K562 (cell line): ENCODE data around the gene ASPG. TPM values are rescaled to one million over a fixed set of nuclear protein-coding genes. Genes with fewer than 3 reads are reported as not detected.

Experiments used
- ATAC-seq: fragments of 200-7000 bp; cut with Tn5 transposase; 3 replicates; pipeline ENCODE4 v1.9.1; 2020; ENCODE audit warnings: moderate library complexity
- BruUV-seq: library from RNA; stranded (reverse); fragments of 400-500 nt; replicated peaks from 2 replicates; lab custom pipeline; 2021; lab: Mats Ljungman, UMichigan
- CTCF ChIA-PET: fragments of 300-600 bp; formaldehyde crosslinking; extraction: SDS; loops from one replicate; lab custom pipeline; 2021; ENCODE audit warnings: low intra/inter-chr PET ratio; lab: Yijun Ruan, JAX
- POLR2A ChIA-PET: fragments of 300-600, 350-650 bp; sonication (Branson Sonifier 250); formaldehyde crosslinking; extraction: SDS; loops from one replicate; lab custom pipeline; 2021; ENCODE audit warnings: antibody characterized with exemption, inconsistent platforms; lab: Yijun Ruan, JAX
- DNase-seq, 4 experiments: peaks; one replicate each; pipeline versions ENCODE4 v3.0.0 to v3.0.0-alpha.2; 2011 to 2018; ENCODE audit warnings: low spot score in 3 of 4, mixed read lengths in 3 of 4; ENCODE audit errors: extremely low read depth in 1 of 4
- FAIRE-seq: peaks from 2 replicates; lab custom pipeline; 2011; peaks lifted over from hg19 to GRCh38; lab: Jason Lieb, UNC
- H2AFZ ChIP-seq: 2 replicates; pipeline ENCODE4 v1.6.0; 2011; ENCODE audit warnings: low read depth, low read length, control low read depth, inconsistent platforms
- H3K27ac ChIP-seq: fragments of 200-600 bp; 3 replicates; pipeline ENCODE4 v1.8.0; 2011; ENCODE audit warnings: low read depth, mild to moderate bottlenecking, control low read depth, inconsistent platforms, low read length, moderate library complexity, mixed read lengths; ENCODE audit errors: extremely low read depth
- H3K27me3 ChIP-seq, 2 experiments: fragments of 300-600 bp in 1 of 2; 2 replicates in 1 of 2; 3 replicates in 1 of 2; pipeline versions ENCODE4 v1.6.0 to v1.8.0; 2011; ENCODE audit warnings: inconsistent platforms in 2 of 2, low read length in 2 of 2, mild to moderate bottlenecking in 1 of 2, mixed read lengths in 1 of 2, moderate library complexity in 1 of 2; ENCODE audit not compliant: control insufficient read depth in 2 of 2, insufficient read depth in 2 of 2
- H3K36me3 ChIP-seq: fragments of 300-600 bp; 3 replicates; pipeline ENCODE4 v1.8.0; 2011; ENCODE audit warnings: mild to moderate bottlenecking, low read length, inconsistent platforms; ENCODE audit not compliant: control insufficient read depth, insufficient read depth
- H3K4me1 ChIP-seq, 2 experiments: fragments of 200-600 bp in 1 of 2; replicated peaks in 1 of 2; 2 replicates in 1 of 2; 3 replicates in 1 of 2; pipeline versions ENCODE4 v1.5.1 to v1.8.0; 2011; ENCODE audit warnings: inconsistent platforms in 2 of 2, low read length in 2 of 2, mild to moderate bottlenecking in 1 of 2, mixed read lengths in 1 of 2, moderate library complexity in 1 of 2; ENCODE audit not compliant: control insufficient read depth in 2 of 2, insufficient read depth in 2 of 2
- H3K4me2 ChIP-seq: 2 replicates; pipeline ENCODE4 v1.6.1; 2011; ENCODE audit warnings: low read length, control low read depth, inconsistent platforms, mixed read lengths; ENCODE audit not compliant: insufficient read depth
- H3K4me3 ChIP-seq: fragments of 200-600 bp; sonication (generic), shearing (Covaris generic); 2 replicates; pipeline ENCODE4 v1.5.1; 2016; ENCODE audit warnings: control low read depth, inconsistent platforms
- H3K79me2 ChIP-seq: fragments of 200-600 bp; 3 replicates; pipeline ENCODE4 v1.8.0; 2011; ENCODE audit warnings: low read length, inconsistent platforms; ENCODE audit not compliant: control insufficient read depth, insufficient read depth
- H3K9ac ChIP-seq, 2 experiments: 2 replicates each; pipeline versions ENCODE4 v1.6.0 to v1.6.1; 2011; ENCODE audit warnings: low read depth in 2 of 2, low read length in 2 of 2, control low read depth in 1 of 2, inconsistent platforms in 1 of 2, mild to moderate bottlenecking in 1 of 2, mixed read lengths in 1 of 2; ENCODE audit not compliant: insufficient read depth in 1 of 2
- H3K9me1 ChIP-seq: one replicate; pipeline ENCODE4 v1.6.0; 2011; ENCODE audit warnings: inconsistent platforms, mild to moderate bottlenecking, low read length, moderate library complexity; ENCODE audit not compliant: control insufficient read depth, insufficient read depth
- H3K9me3 ChIP-seq: replicated peaks from 2 replicates; pipeline ENCODE4 v1.5.1; 2011; ENCODE audit warnings: low read depth, low read length, inconsistent platforms; ENCODE audit not compliant: control insufficient read depth, insufficient read depth
- H4K20me1 ChIP-seq: replicated peaks from 2 replicates; pipeline ENCODE4 v1.6.1; 2011; ENCODE audit warnings: low read length, inconsistent platforms, mixed read lengths; ENCODE audit not compliant: control insufficient read depth, insufficient read depth
- ARNT ChIP-seq, 2 experiments: fragments of 450-650 bp; IDR thresholded peaks; 2 replicates each; pipeline ENCODE4 v1.6.1; 2016; ENCODE audit warnings: mild to moderate bottlenecking in 1 of 2
- ATF1 ChIP-seq, 2 experiments: fragments of 450-650 bp in 1 of 2; IDR thresholded peaks; 2 replicates each; pipeline ENCODE4 v1.6.1; 2016; ENCODE audit warnings: missing compliant biosample characterization in 1 of 2, missing genetic modification characterization in 1 of 2
- C11orf30 ChIP-seq: fragments of 450-650 bp; IDR thresholded peaks from 2 replicates; pipeline ENCODE4 v1.6.1; 2016; ENCODE audit warnings: low read depth, mild to moderate bottlenecking
- HDAC2 ChIP-seq: fragments of 450-650 bp; IDR thresholded peaks from 2 replicates; pipeline ENCODE4 v1.6.1; 2016; ENCODE audit warnings: mild to moderate bottlenecking
- KDM5B ChIP-seq: fragments of 200-600 bp; sonication (generic); IDR thresholded peaks from 2 replicates; pipeline ENCODE4 v1.6.1; 2012; ENCODE audit warnings: low read depth, mild to moderate bottlenecking, moderate library complexity, low read length, control low read depth, inconsistent platforms; ENCODE audit not compliant: insufficient replicate concordance
- RAD21 ChIP-seq, 2 experiments: fragments of 250-450 bp in 1 of 2; fragments of 450-650 bp in 1 of 2; sonication (Bioruptor Pico) in 1 of 2; formaldehyde crosslinking in 1 of 2; IDR thresholded peaks in 1 of 2; conservative IDR thresholded peaks in 1 of 2; 2 replicates each; pipeline versions ENCODE4 v1.4.0 to v1.8.0; 2020 to 2022; ENCODE audit warnings: mild to moderate bottlenecking in 2 of 2, moderate library complexity in 1 of 2
- RBFOX2 ChIP-seq: fragments of 200-400 bp; formaldehyde crosslinking; IDR thresholded peaks from 2 replicates; pipeline ENCODE4 v1.6.1; 2017; ENCODE audit warnings: low read depth, mild to moderate bottlenecking, low read length, moderate library complexity
- RBM22 ChIP-seq: fragments of 200-400 bp; formaldehyde crosslinking; IDR thresholded peaks from 2 replicates; pipeline ENCODE4 v1.6.1; 2018; ENCODE audit warnings: low read length, low read depth; ENCODE audit not compliant: poor library complexity, severe bottlenecking
- SAFB ChIP-seq: fragments of 200-400 bp; formaldehyde crosslinking; IDR thresholded peaks from 2 replicates; pipeline ENCODE4 v1.6.1; 2017; ENCODE audit warnings: low read depth, low read length, borderline replicate concordance
- TCFL5 ChIP-seq: fragments of 250-450 bp; sonication (Bioruptor Pico); conservative IDR thresholded peaks from 2 replicates; pipeline ENCODE4 v1.6.1; 2021; ENCODE audit warnings: mild to moderate bottlenecking, moderate library complexity, matching md5 sums
- TOE1 ChIP-seq, 2 experiments: fragments of 450-650 bp in 1 of 2; sonication (generic) in 1 of 2; formaldehyde crosslinking in 1 of 2; IDR thresholded peaks; 2 replicates each; pipeline versions ENCODE4 v1.7.1 to v1.8.0; 2016 to 2022; ENCODE audit warnings: borderline replicate concordance in 2 of 2, mild to moderate bottlenecking in 2 of 2, antibody characterized with exemption in 1 of 2, inconsistent platforms in 1 of 2, low read depth in 1 of 2, missing genetic modification reagents in 1 of 2, moderate library complexity in 1 of 2
- XRCC5 ChIP-seq: fragments of 200-400 bp; formaldehyde crosslinking; IDR thresholded peaks from 2 replicates; pipeline ENCODE4 v1.6.1; 2017; ENCODE audit warnings: low read depth, mild to moderate bottlenecking, low read length
- ZSCAN32 ChIP-seq: fragments of 450-650 bp; formaldehyde crosslinking; IDR thresholded peaks from 2 replicates; pipeline ENCODE4 v1.4.0; 2020; ENCODE audit warnings: mild to moderate bottlenecking, moderate library complexity
- WGBS: fragments of 100-300 bp; shearing (Covaris generic); methylation state at CpG from one replicate; pipeline ENCODE4 v1.1.6; 2016; ENCODE audit warnings: low coverage, mixed read lengths; ENCODE audit not compliant: insufficient coverage; ENCODE audit errors: missing lambda C conversion rate; 5-methylcytosine and 5-hydroxymethylcytosine counted together
- in situ Hi-C: fragments of 300-500 bp; cut with MboI; formaldehyde crosslinking; loops from 4 replicates; pipeline ENCODE4 v1.15.0; 2018; ENCODE audit warnings: inconsistent platforms, mixed read lengths
- intact Hi-C: fragments of 100-400 bp; cut with micrococcal nuclease; formaldehyde crosslinking; loops from 2 replicates; pipeline ENCODE4 v1.14.2; 2022
- polyA plus RNA-seq, 8 experiments: library from polyadenylated mRNA; depleted of rRNA in 4 of 8; stranded (reverse) in 5 of 8; unstranded in 3 of 8; fragments of >200 nt; fragmentation: Nextera tagmentation in 2 of 8; fragmentation: Illumina TruSeq in 1 of 8; extraction: Ambion mirVana in 2 of 8; extraction: Trizol in 1 of 8; gene quantifications; 2 replicates each; pipeline versions ENCODE4 v1.2.1 to v1.2.3, GENCODE V29; 2011 to 2014; ENCODE audit warnings: inconsistent platforms in 1 of 8, missing spikeins in 1 of 8
- total RNA-seq, 7 experiments: library from RNA; depleted of rRNA in 6 of 7; stranded (reverse); fragments of >200 nt in 6 of 7; fragmentation: Illumina TruSeq in 2 of 7; extraction: Trizol in 2 of 7; gene quantifications; 2 replicates each; pipeline versions ENCODE4 v1.2.1 to v1.2.3, GENCODE V29; 2011 to 2021; ENCODE audit warnings: low replicate concordance in 1 of 7
- TF ChIP-seq, protein P1 (sequence below), 3 experiments: IDR thresholded peaks in 2 of 3; conservative IDR thresholded peaks in 1 of 3; 2 replicates each; pipeline ENCODE4 v1.5.1; 2011 to 2012; ENCODE audit warnings: low read length in 3 of 3, mild to moderate bottlenecking in 3 of 3, control low read depth in 2 of 3, improper control_type of control experiment in 1 of 3, inconsistent platforms in 1 of 3, low read depth in 1 of 3, mixed read lengths in 1 of 3, moderate library complexity in 1 of 3; ENCODE audit not compliant: insufficient read depth in 2 of 3
- TF ChIP-seq, protein P2 (sequence below): fragments of 450-650 bp; formaldehyde crosslinking; IDR thresholded peaks from 2 replicates; pipeline ENCODE4 v1.4.0; 2020; ENCODE audit warnings: mild to moderate bottlenecking, moderate library complexity

ASPG gene
- total and polyA plus RNA-seq, 9 of the 15 experiments (the other 6 are each of a cell fraction or from before 2014, with no cell fraction given), result 0.18 TPM; not detected in 8

DNA sequence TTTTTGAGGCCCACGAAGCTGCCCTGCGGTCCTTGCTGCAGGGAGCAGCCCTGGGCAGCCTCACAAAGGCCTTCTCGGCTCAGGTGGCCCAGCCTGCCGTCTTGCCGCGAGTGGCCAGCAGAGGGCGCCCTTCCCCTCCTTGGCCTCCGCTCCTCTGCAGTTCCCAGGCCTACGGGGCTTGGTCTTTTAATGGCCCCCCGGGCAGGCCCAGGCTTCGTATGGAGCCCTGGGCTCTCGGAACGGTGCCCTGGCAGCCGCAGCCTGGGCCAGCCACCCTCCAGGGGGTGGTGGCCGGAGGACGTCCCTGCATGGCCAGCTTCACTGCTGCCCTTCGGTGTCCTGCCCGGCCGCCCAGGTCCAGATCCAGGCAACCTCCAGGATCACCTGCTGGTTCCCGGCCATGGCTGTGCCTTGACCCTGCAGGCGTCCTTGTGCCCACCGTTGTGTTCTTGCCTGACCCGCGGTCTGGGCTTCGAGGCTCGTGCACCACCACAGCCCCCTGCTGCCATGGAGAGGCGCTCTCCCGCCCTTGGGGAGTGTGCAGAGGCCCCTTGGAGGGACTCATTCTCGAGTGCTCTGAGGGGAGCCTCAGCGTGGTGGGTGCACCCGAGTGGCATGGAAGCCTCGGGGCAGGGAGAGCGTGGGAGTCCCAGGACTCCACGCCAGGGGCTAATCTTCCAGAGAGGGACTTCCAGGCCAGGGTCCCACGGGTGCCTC, 9.4 kb downstream of the ASPG start:
- no peak overlapping the region for H3K4me2 ChIP-seq
- no peak overlapping the region for H2AFZ ChIP-seq
- no peaks in the 10 kb centered on the region for H3K9me1 ChIP-seq
- ChIA-PET POLR2A (interaction anchor here (0.6 kb wide), 1 partner anchor 393 kb away, joined by 4 read pairs; no protein-coding TSS in a partner anchor), CTCF (interaction anchor here (1.9 to 2.3 kb wide), 2 partner anchors 17 to 545 kb away, joined by 6 to 12 read pairs; no protein-coding TSS in a partner anchor)
- peak; percentile 64 to 74 (median 70) for DNase-seq
- peaks cover 0 to 23% of the 10 kb centered on the region in 2 experiments; a peak in 2 of 5 replicates for H3K4me1 ChIP-seq
- WGBS, result 13% methylated on average over 19 of the region's 35 CpGs
- intact Hi-C loops, result loop anchor here (5.0 kb wide), 1 partner anchor 467 kb away; no protein-coding TSS in a partner anchor
- no peak overlapping the region for H3K4me3 ChIP-seq
- in situ Hi-C loops, result no loop called here
- H4K20me1 ChIP-seq, result no peaks in the 10 kb centered on the region
- H3K9me3 ChIP-seq, result no peaks in the 10 kb centered on the region
- peak; percentile 26 for FAIRE-seq
- H3K9ac ChIP-seq, result no peak overlapping the region
- no TSS peak for BruUV-seq
- no peaks in the 10 kb centered on the region for H3K79me2 ChIP-seq
- H3K27ac ChIP-seq, result no peak overlapping the region
- H3K27me3 ChIP-seq, result peaks cover 0 to 6% of the 10 kb centered on the region in 2 experiments; a peak in 2 of 5 replicates
- ATAC-seq, result peak; percentile 93
- H3K36me3 ChIP-seq, result no peaks in the 10 kb centered on the region
- no peak for TF ChIP-seq XRCC5
- TF ChIP-seq C11orf30, result no peak
- no peak for TF ChIP-seq TOE1 (IDR thresholded peaks at IDR 0.05; ENCODE audit: borderline replicate concordance)
- TF ChIP-seq TOE1 (CRISPR knock-in tag; IDR thresholded peaks at IDR 0.05; ENCODE audit: borderline replicate concordance, low read depth), result no peak
- no peak for TF ChIP-seq TCFL5 (CRISPR knock-in tag)
- TF ChIP-seq ZSCAN32 (CRISPR knock-in tag), result no peak
- TF ChIP-seq, protein P1, sequence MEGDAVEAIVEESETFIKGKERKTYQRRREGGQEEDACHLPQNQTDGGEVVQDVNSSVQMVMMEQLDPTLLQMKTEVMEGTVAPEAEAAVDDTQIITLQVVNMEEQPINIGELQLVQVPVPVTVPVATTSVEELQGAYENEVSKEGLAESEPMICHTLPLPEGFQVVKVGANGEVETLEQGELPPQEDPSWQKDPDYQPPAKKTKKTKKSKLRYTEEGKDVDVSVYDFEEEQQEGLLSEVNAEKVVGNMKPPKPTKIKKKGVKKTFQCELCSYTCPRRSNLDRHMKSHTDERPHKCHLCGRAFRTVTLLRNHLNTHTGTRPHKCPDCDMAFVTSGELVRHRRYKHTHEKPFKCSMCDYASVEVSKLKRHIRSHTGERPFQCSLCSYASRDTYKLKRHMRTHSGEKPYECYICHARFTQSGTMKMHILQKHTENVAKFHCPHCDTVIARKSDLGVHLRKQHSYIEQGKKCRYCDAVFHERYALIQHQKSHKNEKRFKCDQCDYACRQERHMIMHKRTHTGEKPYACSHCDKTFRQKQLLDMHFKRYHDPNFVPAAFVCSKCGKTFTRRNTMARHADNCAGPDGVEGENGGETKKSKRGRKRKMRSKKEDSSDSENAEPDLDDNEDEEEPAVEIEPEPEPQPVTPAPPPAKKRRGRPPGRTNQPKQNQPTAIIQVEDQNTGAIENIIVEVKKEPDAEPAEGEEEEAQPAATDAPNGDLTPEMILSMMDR (IDR thresholded peaks at IDR 0.05 in 2 of 3, conservative IDR thresholded peaks at IDR 0.05 in 1 of 3; ENCODE audit: insufficient read depth in 2 of 3, low read depth in 1 of 3, low read length in 3 of 3), result peak; percentile 70 to 79 (median 75)
- TF ChIP-seq ATF1 (CRISPR knock-in tag; IDR thresholded peaks at IDR 0.05), result no peak
- TF ChIP-seq ATF1 (tag; IDR thresholded peaks at IDR 0.05), result no peak
- TF ChIP-seq SAFB, result no peak
- TF ChIP-seq, protein P2, sequence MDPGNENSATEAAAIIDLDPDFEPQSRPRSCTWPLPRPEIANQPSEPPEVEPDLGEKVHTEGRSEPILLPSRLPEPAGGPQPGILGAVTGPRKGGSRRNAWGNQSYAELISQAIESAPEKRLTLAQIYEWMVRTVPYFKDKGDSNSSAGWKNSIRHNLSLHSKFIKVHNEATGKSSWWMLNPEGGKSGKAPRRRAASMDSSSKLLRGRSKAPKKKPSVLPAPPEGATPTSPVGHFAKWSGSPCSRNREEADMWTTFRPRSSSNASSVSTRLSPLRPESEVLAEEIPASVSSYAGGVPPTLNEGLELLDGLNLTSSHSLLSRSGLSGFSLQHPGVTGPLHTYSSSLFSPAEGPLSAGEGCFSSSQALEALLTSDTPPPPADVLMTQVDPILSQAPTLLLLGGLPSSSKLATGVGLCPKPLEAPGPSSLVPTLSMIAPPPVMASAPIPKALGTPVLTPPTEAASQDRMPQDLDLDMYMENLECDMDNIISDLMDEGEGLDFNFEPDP (CRISPR knock-in tag), result no peak
- TF ChIP-seq RBFOX2, result no peak
- no peak for TF ChIP-seq HDAC2
- TF ChIP-seq RAD21 (CRISPR knock-in tag; conservative IDR thresholded peaks at IDR 0.05 in 1 of 2, IDR thresholded peaks at IDR 0.05 in 1 of 2), result peak; percentile 29 to 68; a peak in 3 of 4 replicates
- no peak for TF ChIP-seq RBM22
- no peak for TF ChIP-seq ARNT (IDR thresholded peaks at IDR 0.05)
- no peak for TF ChIP-seq KDM5B
